ENCODE results near the gene RAB44.

Gene RAB44

GRCh38 chr6:36779227-36779626 lies 81.6 kb downstream of the RAB44 start:
- DNase-seq: no peak

GRCh38 chr6:36780442-36781177 lies 83.0 kb downstream of the RAB44 start:
- peak; percentile 38 for DNase-seq

GRCh38 chr6:36781669-36782068 lies 84.0 kb downstream of the RAB44 start:
- DNase-seq: no peak

All from GDM1 (cell line).